Body of pancreas (tissue), 4 donors: ENCODE data around the gene ARNT2. TPM values are rescaled to one million over a fixed set of nuclear protein-coding genes. Genes with fewer than 3 reads are reported as not detected.
A peak's percentile ranks its signal among the peaks of the same experiment; 100 is the strongest.

Source experiments
- ATAC-seq: fragments of 150-250 bp; one replicate; pipeline ENCODE4 v1.9.1; 2016
- DNase-seq, 4 donors: peaks; one replicate each; pipeline ENCODE4 v3.0.0-alpha.2; 2019
- H3K27ac ChIP-seq, 4 donors: fragments of 200-600 bp; sonication (generic); 1 replicate in 3 of 4; 2 replicates in 1 of 4; pipeline versions ENCODE4 v1.5.1 to v1.6.1; 2016 to 2019; ENCODE audit warnings: mild to moderate bottlenecking in 1 of 4, mixed read lengths in 1 of 4, moderate library complexity in 1 of 4
- H3K27me3 ChIP-seq, 2 donors: fragments of 200-600 bp; sonication (generic); one replicate each; pipeline ENCODE4 v1.6.0; 2016; ENCODE audit warnings: mild to moderate bottlenecking in 1 of 2
- H3K36me3 ChIP-seq, 2 donors: fragments of 200-600 bp; sonication (generic); replicated peaks in 1 of 2; 2 replicates each; pipeline ENCODE4 v1.5.1; 2016; ENCODE audit warnings: low read depth in 2 of 2; ENCODE audit not compliant: insufficient read depth in 1 of 2
- H3K4me1 ChIP-seq: fragments of 200-600 bp; sonication (generic); one replicate; pipeline ENCODE4 v1.6.0; 2016
- H3K4me3 ChIP-seq, 2 donors: fragments of 200-600 bp; sonication (generic); 1 replicate in 1 of 2; 2 replicates in 1 of 2; pipeline ENCODE4 v1.5.1; 2016 to 2019
- H3K9me3 ChIP-seq, 3 donors: fragments of 200-600 bp; sonication (generic); 1 replicate in 2 of 3; 2 replicates in 1 of 3; pipeline ENCODE4 v1.5.1; 2016
- POLR2A ChIP-seq, 3 donors: fragments of 450-650 bp; IDR thresholded peaks; one replicate each; pipeline ENCODE4 v1.6.1; 2016; ENCODE audit warnings: antibody characterized with exemption in 3 of 3, mild to moderate bottlenecking in 2 of 3
- WGBS, 2 donors: methylation state at CpG; one replicate each; pipeline ENCODE4 v1.1.5; 2017; 5-methylcytosine and 5-hydroxymethylcytosine counted together
- intact Hi-C: fragments of 100-400 bp; cut with DNase I; formaldehyde crosslinking; loops from one replicate; pipeline ENCODE4 v1.15.1; 2023
- total RNA-seq, 2 donors: library from RNA; depleted of rRNA; stranded (reverse); fragments of >200 nt; gene quantifications; one replicate each; pipeline ENCODE4 v1.1.0, GENCODE V29; 2016
- TF ChIP-seq, protein P1 (sequence below), 7 experiments: fragments of 450-650 bp in 4 of 7; fragments of 200-600 bp in 3 of 7; sonication (generic) in 3 of 7; IDR thresholded peaks; one replicate each; pipeline ENCODE4 v1.5.1; 2016 to 2019; ENCODE audit warnings: antibody characterized with exemption in 7 of 7

ARNT2 gene
- total RNA-seq, 2 donors from 2014 or later: 5.3 to 5.4 TPM

DNA sequence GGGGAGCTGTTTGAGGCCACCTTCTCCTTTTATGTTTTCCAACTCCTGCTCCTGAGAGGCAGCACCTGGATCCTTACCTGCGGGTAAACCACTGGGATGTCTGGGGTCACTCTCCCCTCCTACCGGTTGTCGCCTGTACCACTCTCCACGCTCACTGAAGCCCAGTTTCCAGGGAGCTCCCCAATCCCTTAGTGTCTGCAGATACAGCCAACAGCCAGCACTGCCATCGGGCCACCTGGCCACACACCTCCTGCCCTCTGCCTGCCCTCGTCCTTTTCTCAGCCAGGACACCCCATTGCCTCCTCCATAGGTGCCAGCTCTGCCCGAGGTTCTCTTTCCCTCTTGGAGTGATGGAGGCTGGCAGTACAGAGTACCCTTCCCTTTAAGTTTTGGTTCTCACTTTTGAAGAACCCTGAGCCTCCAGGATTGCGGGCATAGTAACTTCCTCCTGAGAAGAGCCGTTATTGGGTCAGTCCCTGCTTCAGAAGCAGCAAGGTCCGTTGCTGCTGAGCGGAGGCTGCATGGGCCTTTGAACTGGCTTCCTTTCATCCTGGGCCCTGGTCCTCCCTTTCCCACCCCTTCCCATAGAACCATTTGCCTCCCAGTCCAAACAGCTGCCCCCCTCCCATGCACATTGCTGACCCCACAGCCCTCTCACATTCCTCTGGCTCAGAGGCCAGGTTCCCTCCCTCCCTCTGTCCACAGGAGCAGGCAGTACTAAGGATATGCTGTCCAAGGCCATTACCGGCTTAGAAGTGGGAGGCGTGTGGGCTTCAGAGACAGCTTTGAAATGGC, 30.9 kb downstream of the ARNT2 start:
- 78 to 82% methylated on average over 13 of the region's 13 CpGs for WGBS, 2 donors
- Histone ChIP-seq H3K27me3 (no peaks in the 10 kb centered on the region), H3K4me3 (no peak overlapping the region), H3K4me1 (no peaks in the 10 kb centered on the region), H3K36me3 (no peaks in the 10 kb centered on the region), H3K9me3 (no peaks in the 10 kb centered on the region), H3K27ac (no peak overlapping the region)
- intact Hi-C loops: no loop called here
- TF ChIP-seq POLR2A (IDR thresholded peaks at IDR 0.05): no peak
- TF ChIP-seq, protein P1, sequence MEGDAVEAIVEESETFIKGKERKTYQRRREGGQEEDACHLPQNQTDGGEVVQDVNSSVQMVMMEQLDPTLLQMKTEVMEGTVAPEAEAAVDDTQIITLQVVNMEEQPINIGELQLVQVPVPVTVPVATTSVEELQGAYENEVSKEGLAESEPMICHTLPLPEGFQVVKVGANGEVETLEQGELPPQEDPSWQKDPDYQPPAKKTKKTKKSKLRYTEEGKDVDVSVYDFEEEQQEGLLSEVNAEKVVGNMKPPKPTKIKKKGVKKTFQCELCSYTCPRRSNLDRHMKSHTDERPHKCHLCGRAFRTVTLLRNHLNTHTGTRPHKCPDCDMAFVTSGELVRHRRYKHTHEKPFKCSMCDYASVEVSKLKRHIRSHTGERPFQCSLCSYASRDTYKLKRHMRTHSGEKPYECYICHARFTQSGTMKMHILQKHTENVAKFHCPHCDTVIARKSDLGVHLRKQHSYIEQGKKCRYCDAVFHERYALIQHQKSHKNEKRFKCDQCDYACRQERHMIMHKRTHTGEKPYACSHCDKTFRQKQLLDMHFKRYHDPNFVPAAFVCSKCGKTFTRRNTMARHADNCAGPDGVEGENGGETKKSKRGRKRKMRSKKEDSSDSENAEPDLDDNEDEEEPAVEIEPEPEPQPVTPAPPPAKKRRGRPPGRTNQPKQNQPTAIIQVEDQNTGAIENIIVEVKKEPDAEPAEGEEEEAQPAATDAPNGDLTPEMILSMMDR (IDR thresholded peaks at IDR 0.05): no peak
- DNase-seq (no peak), ATAC-seq (no peak)

DNA sequence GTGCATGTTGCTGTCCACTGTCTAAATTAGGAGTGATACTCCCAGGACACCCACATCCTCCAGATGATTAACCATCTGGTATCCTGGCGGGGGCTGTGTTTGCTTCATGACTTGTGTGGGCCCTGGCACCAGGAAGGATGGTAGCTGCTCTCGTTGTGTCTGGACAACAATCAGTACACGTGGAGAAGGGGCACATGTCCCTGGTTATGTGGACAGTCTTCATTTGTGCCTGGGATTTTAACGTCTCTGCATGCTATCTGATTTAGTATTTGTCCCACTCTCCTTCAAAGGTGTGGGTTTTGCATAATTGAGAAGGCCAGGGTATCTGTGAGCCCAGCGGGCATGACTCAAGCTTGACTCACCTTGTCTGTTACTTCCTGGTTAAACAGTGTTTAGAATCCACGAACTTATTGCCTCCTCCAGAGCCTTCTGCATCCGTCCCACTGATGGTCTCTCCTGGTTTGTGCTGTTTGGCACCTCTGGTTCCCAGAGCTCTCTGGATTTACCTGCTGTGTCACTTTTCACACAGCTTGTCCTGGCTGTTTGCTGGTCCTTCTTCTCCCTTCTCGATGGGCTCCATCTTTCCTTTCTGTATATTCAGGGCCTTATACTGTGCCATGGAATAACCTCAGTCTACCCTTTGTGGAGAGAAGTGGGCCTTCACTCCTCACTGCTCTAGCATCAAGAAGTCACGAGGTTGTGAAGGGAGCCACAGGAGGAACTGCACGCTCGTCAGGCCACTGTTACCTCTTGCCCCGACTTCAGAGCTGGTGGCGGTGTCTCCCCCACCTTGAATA, 32.5 kb downstream of the ARNT2 start:
- WGBS, 2 donors: 74 to 77% methylated on average over 11 to 13 of the region's 13 CpGs
- H3K27ac ChIP-seq: peak overlapping the region in 1 of 4 donors; percentile 11
- no peak for TF ChIP-seq POLR2A (IDR thresholded peaks at IDR 0.05)
- TF ChIP-seq, protein P1 (IDR thresholded peaks at IDR 0.05): no peak
- H3K9me3 ChIP-seq: no peaks in the 10 kb centered on the region
- DNase-seq (peak in 1 of 4 donors; percentile 17), ATAC-seq (peak; percentile 68)
- H3K27me3 ChIP-seq: no peaks in the 10 kb centered on the region
- no peaks in the 10 kb centered on the region for H3K36me3 ChIP-seq
- H3K4me1 ChIP-seq: no peaks in the 10 kb centered on the region
- H3K4me3 ChIP-seq: no peak overlapping the region
- intact Hi-C loops: no loop called here

DNA sequence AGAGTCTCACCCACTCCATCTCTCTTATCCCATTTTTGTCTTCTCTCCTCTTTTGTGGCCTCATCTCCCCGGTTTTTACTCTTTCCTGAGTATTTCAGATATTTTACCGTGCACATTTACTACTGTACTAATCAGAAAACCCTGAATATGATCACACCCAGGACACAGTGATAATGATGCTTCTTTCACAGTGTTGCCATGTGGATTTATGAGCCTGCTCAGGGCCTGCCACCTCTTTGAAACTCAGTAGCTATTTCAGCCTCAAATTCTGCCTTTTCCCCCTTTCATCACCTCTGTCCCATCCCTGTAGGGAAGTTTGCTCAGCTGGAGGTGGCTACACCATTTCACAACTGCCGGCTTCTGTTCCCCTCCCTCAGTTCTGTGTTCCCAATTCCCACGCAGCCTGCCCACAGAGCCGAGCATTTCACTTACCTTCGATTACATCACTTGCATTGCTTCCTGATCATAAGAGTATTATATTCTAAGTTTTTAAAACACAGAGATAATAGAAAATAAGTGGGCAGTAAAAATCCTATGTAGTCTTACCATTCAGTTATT, 33.2 kb downstream of the ARNT2 start:
- Histone ChIP-seq H3K4me3 (no peak overlapping the region), H3K27ac (no peak overlapping the region), H3K27me3 (no peaks in the 10 kb centered on the region), H3K9me3 (no peaks in the 10 kb centered on the region), H3K36me3 (no peaks in the 10 kb centered on the region), H3K4me1 (no peaks in the 10 kb centered on the region)
- ATAC-seq: no peak
- DNase-seq: no peak
- intact Hi-C loops: no loop called here
- TF ChIP-seq POLR2A (IDR thresholded peaks at IDR 0.05): no peak
- TF ChIP-seq, protein P1 (IDR thresholded peaks at IDR 0.05): no peak
- 50 to 67% methylated on average over 6 of the region's 6 CpGs for WGBS, 2 donors

DNA sequence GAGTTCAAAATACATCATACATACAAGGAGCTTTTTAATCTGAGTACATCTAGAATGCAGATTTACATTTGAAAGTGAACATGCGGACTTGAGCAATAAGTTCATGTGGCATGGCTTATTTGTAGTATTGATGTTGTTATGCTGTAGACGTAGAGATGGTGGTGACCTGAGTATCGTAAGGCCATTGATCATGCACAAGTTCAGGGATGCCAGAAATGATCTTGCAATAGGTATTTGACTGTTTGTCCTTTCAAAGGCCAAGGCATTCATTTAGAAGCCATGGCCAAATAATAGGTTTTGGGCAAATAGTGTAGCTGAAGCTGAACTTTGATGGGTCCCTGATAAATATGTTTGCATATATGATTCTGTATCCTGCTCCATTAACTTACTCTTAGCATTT, 35.0 kb downstream of the ARNT2 start:
- no peak for TF ChIP-seq POLR2A (IDR thresholded peaks at IDR 0.05)
- TF ChIP-seq, protein P1 (IDR thresholded peaks at IDR 0.05): no peak
- Histone ChIP-seq H3K4me3 (no peak overlapping the region), H3K9me3 (no peaks in the 10 kb centered on the region), H3K27me3 (no peaks in the 10 kb centered on the region), H3K36me3 (no peaks in the 10 kb centered on the region), H3K27ac (no peak overlapping the region), H3K4me1 (no peaks in the 10 kb centered on the region)
- 79 to 97% methylated on average over 3 of the region's 3 CpGs for WGBS, 2 donors
- ATAC-seq (no peak), DNase-seq (no peak)
- intact Hi-C loops: no loop called here
